ENCODE data around the gene SLC7A6OS. TPM values are rescaled to one million over a fixed set of nuclear protein-coding genes. Genes with fewer than 3 reads are reported as not detected.

The SLC7A6OS gene
- polyA plus RNA-seq, 1 donor (not counting 4 experiments of a cell fraction or from before 2014, with no cell fraction given), result 12.6 TPM

DNA sequence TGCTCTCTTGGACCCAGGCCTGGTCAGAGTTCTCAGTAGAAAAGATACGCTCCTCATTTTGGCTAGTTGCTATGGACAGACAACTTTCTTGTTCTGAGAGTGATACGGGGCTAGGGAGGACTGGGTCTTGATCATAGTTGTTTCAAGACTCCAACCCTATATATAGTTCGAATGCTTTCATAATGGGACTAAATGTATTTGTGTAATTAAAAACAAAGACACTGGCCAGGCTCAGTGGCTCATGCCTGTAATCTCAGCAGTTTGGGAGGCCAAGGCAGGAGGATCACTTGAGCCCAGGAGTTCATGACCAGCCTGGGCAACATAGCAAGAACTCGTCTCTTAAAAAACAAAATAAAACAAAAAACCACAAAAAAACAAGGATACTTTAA, 28.7 kb downstream of the SLC7A6OS start:
- Histone ChIP-seq H3K36me3 (ENCODE audit: control insufficient read depth in 2 of 2, extremely low read depth in 1 of 2, insufficient read depth in 2 of 2, low read length in 2 of 2) (peaks cover 13 to 14% of the 10 kb centered on the region in 2 experiments), H4K20me1 (ENCODE audit: control insufficient read depth, extremely low read depth, insufficient read depth, low read length) (no peaks in the 10 kb centered on the region), H3K4me3 (ENCODE audit: control insufficient read depth in 2 of 3, extremely low read depth in 1 of 3, insufficient read depth in 2 of 3, low read depth in 1 of 3, low read length in 3 of 3) (no peak overlapping the region), H3K9ac (ENCODE audit: control insufficient read depth, extremely low read depth, insufficient read depth, low read length) (no peak overlapping the region), H3K27ac (ENCODE audit: control insufficient read depth, insufficient read depth, low read length) (no peak overlapping the region), H3K9me1 (ENCODE audit: control insufficient read depth, extremely low read depth, insufficient read depth, low read length) (no peaks in the 10 kb centered on the region), H3K4me1 (ENCODE audit: control insufficient read depth, extremely low read depth, insufficient read depth, low read length) (peaks cover 1% of the 10 kb centered on the region), H2AFZ (ENCODE audit: control insufficient read depth, low read length) (no peak overlapping the region), H3K27me3 (ENCODE audit: control insufficient read depth, extremely low read depth, insufficient read depth, low read length) (no peaks in the 10 kb centered on the region), H3K9me3 (ENCODE audit: control insufficient read depth, low read depth, low read length) (no peaks in the 10 kb centered on the region), H3K4me2 (ENCODE audit: control insufficient read depth, extremely low read depth, insufficient read depth, low read depth, low read length) (no peak overlapping the region), H3K79me2 (ENCODE audit: control insufficient read depth, insufficient read depth, low read length) (peaks cover 8% of the 10 kb centered on the region)
- TF ChIP-seq, protein P1, sequence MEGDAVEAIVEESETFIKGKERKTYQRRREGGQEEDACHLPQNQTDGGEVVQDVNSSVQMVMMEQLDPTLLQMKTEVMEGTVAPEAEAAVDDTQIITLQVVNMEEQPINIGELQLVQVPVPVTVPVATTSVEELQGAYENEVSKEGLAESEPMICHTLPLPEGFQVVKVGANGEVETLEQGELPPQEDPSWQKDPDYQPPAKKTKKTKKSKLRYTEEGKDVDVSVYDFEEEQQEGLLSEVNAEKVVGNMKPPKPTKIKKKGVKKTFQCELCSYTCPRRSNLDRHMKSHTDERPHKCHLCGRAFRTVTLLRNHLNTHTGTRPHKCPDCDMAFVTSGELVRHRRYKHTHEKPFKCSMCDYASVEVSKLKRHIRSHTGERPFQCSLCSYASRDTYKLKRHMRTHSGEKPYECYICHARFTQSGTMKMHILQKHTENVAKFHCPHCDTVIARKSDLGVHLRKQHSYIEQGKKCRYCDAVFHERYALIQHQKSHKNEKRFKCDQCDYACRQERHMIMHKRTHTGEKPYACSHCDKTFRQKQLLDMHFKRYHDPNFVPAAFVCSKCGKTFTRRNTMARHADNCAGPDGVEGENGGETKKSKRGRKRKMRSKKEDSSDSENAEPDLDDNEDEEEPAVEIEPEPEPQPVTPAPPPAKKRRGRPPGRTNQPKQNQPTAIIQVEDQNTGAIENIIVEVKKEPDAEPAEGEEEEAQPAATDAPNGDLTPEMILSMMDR (optimal IDR thresholded peaks at IDR 0.05 in 1 of 3, IDR thresholded peaks at IDR 0.05 in 1 of 3, conservative IDR thresholded peaks at IDR 0.05 in 1 of 3; ENCODE audit: extremely low read depth in 1 of 3, insufficient read depth in 2 of 3, low read length in 3 of 3), result no peak
- no peak for TF ChIP-seq EZH2 (IDR thresholded peaks at IDR 0.05; ENCODE audit: low read length)
- dilution Hi-C loops (cut with MboI; ENCODE audit: extremely low pct_ligation_motif_present, low sequenced_read_pairs), result no loop called here
- FAIRE-seq, result no peak
- no peak for DNase-seq (ENCODE audit: low read depth, low spot score)

DNA sequence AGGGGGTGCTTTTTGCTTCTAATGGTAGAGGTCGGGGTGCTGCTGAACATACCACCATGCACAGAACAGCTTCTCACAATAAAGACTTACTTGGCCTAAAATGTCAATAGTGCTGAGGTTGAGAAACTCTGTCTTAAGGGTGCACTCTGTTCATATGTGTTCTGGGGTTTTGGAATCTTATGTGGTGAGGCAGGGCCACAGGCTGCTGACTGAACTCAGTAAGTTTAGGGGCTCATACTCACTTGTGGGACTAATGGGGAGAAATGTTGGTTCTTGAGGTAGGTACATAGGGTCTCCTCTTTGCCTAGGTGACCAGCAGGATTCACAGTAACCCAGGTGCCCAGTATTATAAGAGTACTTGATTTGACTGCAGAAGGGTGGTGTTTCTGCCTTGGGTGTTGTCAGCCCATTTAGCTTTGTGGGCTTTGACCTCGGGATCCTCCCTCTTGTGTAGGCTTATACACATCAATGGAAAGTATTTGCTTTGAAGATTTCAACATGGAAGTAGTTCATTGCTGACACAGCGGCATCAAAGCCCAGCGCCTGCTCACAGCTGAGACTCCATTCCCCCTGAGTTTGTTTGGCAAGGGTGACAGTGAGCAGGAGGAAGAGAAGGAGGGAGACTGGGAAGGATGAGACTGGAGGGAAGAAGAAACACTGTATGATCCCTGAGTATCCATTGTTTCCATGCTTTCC, 29.2 kb downstream of the SLC7A6OS start:
- H3K4me2 ChIP-seq (ENCODE audit: control insufficient read depth, extremely low read depth, insufficient read depth, low read depth, low read length), result no peak overlapping the region
- H3K4me1 ChIP-seq (ENCODE audit: control insufficient read depth, extremely low read depth, insufficient read depth, low read length), result no peaks in the 10 kb centered on the region
- no peak overlapping the region for H3K4me3 ChIP-seq (ENCODE audit: control insufficient read depth in 2 of 3, extremely low read depth in 1 of 3, insufficient read depth in 2 of 3, low read depth in 1 of 3, low read length in 3 of 3)
- H3K27me3 ChIP-seq (ENCODE audit: control insufficient read depth, extremely low read depth, insufficient read depth, low read length), result no peaks in the 10 kb centered on the region
- FAIRE-seq (no peak), DNase-seq (ENCODE audit: low read depth, low spot score) (no peak)
- H3K79me2 ChIP-seq (ENCODE audit: control insufficient read depth, insufficient read depth, low read length), result peaks cover 9% of the 10 kb centered on the region
- no peaks in the 10 kb centered on the region for H4K20me1 ChIP-seq (ENCODE audit: control insufficient read depth, extremely low read depth, insufficient read depth, low read length)
- no peak overlapping the region for H3K9ac ChIP-seq (ENCODE audit: control insufficient read depth, extremely low read depth, insufficient read depth, low read length)
- H3K36me3 ChIP-seq (ENCODE audit: control insufficient read depth in 2 of 2, extremely low read depth in 1 of 2, insufficient read depth in 2 of 2, low read length in 2 of 2), result peaks cover 12 to 14% of the 10 kb centered on the region in 2 experiments
- TF ChIP-seq, protein P1 (optimal IDR thresholded peaks at IDR 0.05 in 1 of 3, IDR thresholded peaks at IDR 0.05 in 1 of 3, conservative IDR thresholded peaks at IDR 0.05 in 1 of 3; ENCODE audit: extremely low read depth in 1 of 3, insufficient read depth in 2 of 3, low read length in 3 of 3), result no peak
- no peak overlapping the region for H3K27ac ChIP-seq (ENCODE audit: control insufficient read depth, insufficient read depth, low read length)
- no peaks in the 10 kb centered on the region for H3K9me1 ChIP-seq (ENCODE audit: control insufficient read depth, extremely low read depth, insufficient read depth, low read length)
- no peak overlapping the region for H2AFZ ChIP-seq (ENCODE audit: control insufficient read depth, low read length)
- no peaks in the 10 kb centered on the region for H3K9me3 ChIP-seq (ENCODE audit: control insufficient read depth, low read depth, low read length)
- dilution Hi-C loops (cut with MboI; ENCODE audit: extremely low pct_ligation_motif_present, low sequenced_read_pairs), result no loop called here
